HEK293 (cell line): ENCODE measurements around the gene RBBP5.

Experiments
- CTCF ChIA-PET: fragments of 350-600 bp; formaldehyde crosslinking; extraction: SDS; loops from one replicate; lab custom pipeline; 2021; ENCODE audit warnings: antibody characterized with exemption; lab: Yijun Ruan, JAX
- POLR2A ChIA-PET: fragments of 300-600 bp; formaldehyde crosslinking; extraction: SDS; loops from one replicate; lab custom pipeline; 2020; ENCODE audit warnings: antibody characterized with exemption, inconsistent platforms; lab: Yijun Ruan, JAX
- H3K27ac ChIP-seq: fragments of 200-500 bp; sonication (Bioruptor generic); 2 replicates; pipeline ENCODE4 v1.5.1; 2014; ENCODE audit warnings: low read depth, low read length, control low read depth, inconsistent platforms; ENCODE audit errors: extremely low read depth
- H3K36me3 ChIP-seq, 2 experiments: fragments of 200-500 bp in 1 of 2; sonication (Bioruptor generic) in 1 of 2; 1 replicate in 1 of 2; 2 replicates in 1 of 2; pipeline ENCODE4 v1.5.1; 2014 to 2017; ENCODE audit warnings: inconsistent platforms in 2 of 2, low read length in 2 of 2; ENCODE audit not compliant: control insufficient read depth in 2 of 2, insufficient read depth in 1 of 2
- H3K4me1 ChIP-seq: fragments of 200-500 bp; sonication (Bioruptor generic); 2 replicates; pipeline ENCODE4 v1.5.1; 2014; ENCODE audit warnings: mild to moderate bottlenecking, low read length, inconsistent platforms; ENCODE audit not compliant: control insufficient read depth, insufficient read depth
- H3K4me3 ChIP-seq: 2 replicates; pipeline ENCODE4 v1.5.1; 2011; ENCODE audit warnings: low read depth, mild to moderate bottlenecking, control low read depth, low read length, moderate library complexity
- H3K9me3 ChIP-seq: fragments of 200-500 bp; sonication (Bioruptor generic); 2 replicates; pipeline ENCODE4 v1.5.1; 2014; ENCODE audit warnings: low read depth, low read length, inconsistent platforms; ENCODE audit not compliant: control insufficient read depth, insufficient read depth
- HOXD13 ChIP-seq: sonication (generic); formaldehyde crosslinking; IDR thresholded peaks from 2 replicates; pipeline ENCODE4 v1.8.0; 2022; ENCODE audit warnings: missing genetic modification reagents, borderline replicate concordance
- PATZ1 ChIP-seq: fragments of 450-650 bp; formaldehyde crosslinking; IDR thresholded peaks from 2 replicates; pipeline ENCODE4 v1.5.1; 2016; ENCODE audit warnings: missing biosample characterization, missing genetic modification characterization
- WT1 ChIP-seq: fragments of 450-650 bp; formaldehyde crosslinking; IDR thresholded peaks from 2 replicates; pipeline ENCODE4 v1.5.1; 2016; ENCODE audit warnings: missing biosample characterization, missing genetic modification characterization
- ZFP69B ChIP-seq: fragments of 450-650 bp; formaldehyde crosslinking; IDR thresholded peaks from 2 replicates; pipeline ENCODE4 v1.5.1; 2016; ENCODE audit warnings: missing biosample characterization, missing genetic modification characterization
- ZNF121 ChIP-seq: fragments of 450-650 bp; formaldehyde crosslinking; IDR thresholded peaks from 2 replicates; pipeline ENCODE4 v1.5.1; 2016; ENCODE audit warnings: missing biosample characterization, missing genetic modification characterization
- ZNF148 ChIP-seq: fragments of 450-650 bp; formaldehyde crosslinking; IDR thresholded peaks from 2 replicates; pipeline ENCODE4 v1.5.0; 2017; ENCODE audit warnings: missing biosample characterization, missing genetic modification characterization, borderline replicate concordance
- ZNF16 ChIP-seq: fragments of 450-650 bp; formaldehyde crosslinking; IDR thresholded peaks from 2 replicates; pipeline ENCODE4 v1.5.1; 2016; ENCODE audit warnings: low read depth, missing biosample characterization, missing genetic modification characterization
- ZNF174 ChIP-seq: fragments of 450-650 bp; formaldehyde crosslinking; IDR thresholded peaks from 2 replicates; pipeline ENCODE4 v1.5.0; 2017; ENCODE audit warnings: missing biosample characterization, mild to moderate bottlenecking, missing genetic modification characterization
- ZNF24 ChIP-seq: fragments of 450-650 bp; formaldehyde crosslinking; IDR thresholded peaks from 2 replicates; pipeline ENCODE4 v1.5.1; 2016; ENCODE audit warnings: missing biosample characterization, missing genetic modification characterization
- ZNF280C ChIP-seq: fragments of 450-650 bp; formaldehyde crosslinking; IDR thresholded peaks from 2 replicates; pipeline ENCODE4 v1.5.1; 2016; ENCODE audit warnings: missing biosample characterization, missing genetic modification characterization
- ZNF37A ChIP-seq: fragments of 450-650 bp; IDR thresholded peaks from 2 replicates; pipeline ENCODE4 v1.5.1; 2018; ENCODE audit warnings: missing biosample characterization, missing genetic modification characterization
- ZNF521 ChIP-seq: fragments of 450-650 bp; formaldehyde crosslinking; IDR thresholded peaks from 2 replicates; pipeline ENCODE4 v1.5.1; 2017; ENCODE audit warnings: missing biosample characterization, mild to moderate bottlenecking, missing genetic modification characterization
- ZNF571 ChIP-seq: fragments of 450-650 bp; formaldehyde crosslinking; IDR thresholded peaks from 2 replicates; pipeline ENCODE4 v1.5.0; 2017; ENCODE audit warnings: missing biosample characterization, missing genetic modification characterization
- ZNF639 ChIP-seq: fragments of 450-650 bp; formaldehyde crosslinking; IDR thresholded peaks from 2 replicates; pipeline ENCODE4 v1.5.1; 2016; ENCODE audit warnings: missing biosample characterization, missing genetic modification characterization
- ZNF747 ChIP-seq: fragments of 450-650 bp; formaldehyde crosslinking; IDR thresholded peaks from 2 replicates; pipeline ENCODE4 v1.5.1; 2016; ENCODE audit warnings: missing biosample characterization, missing genetic modification characterization
- TF ChIP-seq, protein P1 (sequence below): fragments of 450-650 bp; formaldehyde crosslinking; optimal IDR thresholded peaks from 2 replicates; pipeline ENCODE3; 2016; ENCODE audit warnings: missing biosample characterization, mild to moderate bottlenecking, missing genetic modification characterization
- TF ChIP-seq, protein P2 (sequence below): fragments of 450-650 bp; formaldehyde crosslinking; IDR thresholded peaks from 2 replicates; pipeline ENCODE4; 2016; ENCODE audit warnings: missing biosample characterization, missing genetic modification characterization

The RBBP5 gene

DNA sequence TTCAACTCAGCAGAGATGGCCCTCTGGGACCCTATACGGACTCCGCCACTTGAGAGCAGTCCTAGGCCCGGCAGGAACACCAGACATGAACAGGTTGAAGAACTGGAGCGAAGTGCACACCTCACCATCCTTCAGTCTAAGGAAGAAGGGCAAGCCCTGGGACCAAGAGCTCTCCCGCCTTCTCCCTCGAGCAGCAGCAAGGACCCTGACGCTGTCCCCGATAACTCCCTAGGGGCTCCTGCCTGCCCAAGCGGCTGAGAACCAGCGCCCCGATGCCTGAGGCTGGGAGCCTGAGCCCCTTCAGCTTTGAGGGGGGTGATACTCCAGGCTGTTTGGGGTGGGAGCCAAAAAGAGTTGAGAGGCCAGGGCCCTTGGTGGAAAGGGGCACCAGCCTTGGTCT is 47.7 kb downstream of the RBBP5 start:
- TF ChIP-seq ZNF571 (no peak), ZNF747 (no peak), ZNF121 (no peak), ZNF24 (tag by site-specific recombination) (no peak), ZNF148 (no peak), PATZ1 (tag by site-specific recombination) (no peak), ZNF174 (tag by site-specific recombination) (no peak), ZNF639 (tag by site-specific recombination) (no peak), ZNF37A (tag by site-specific recombination) (no peak), WT1 (no peak), ZNF280C (no peak)
- TF ChIP-seq, protein P1, sequence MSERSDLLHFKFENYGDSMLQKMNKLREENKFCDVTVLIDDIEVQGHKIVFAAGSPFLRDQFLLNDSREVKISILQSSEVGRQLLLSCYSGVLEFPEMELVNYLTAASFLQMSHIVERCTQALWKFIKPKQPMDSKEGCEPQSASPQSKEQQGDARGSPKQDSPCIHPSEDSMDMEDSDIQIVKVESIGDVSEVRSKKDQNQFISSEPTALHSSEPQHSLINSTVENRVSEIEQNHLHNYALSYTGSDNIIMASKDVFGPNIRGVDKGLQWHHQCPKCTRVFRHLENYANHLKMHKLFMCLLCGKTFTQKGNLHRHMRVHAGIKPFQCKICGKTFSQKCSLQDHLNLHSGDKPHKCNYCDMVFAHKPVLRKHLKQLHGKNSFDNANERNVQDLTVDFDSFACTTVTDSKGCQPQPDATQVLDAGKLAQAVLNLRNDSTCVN (tag by site-specific recombination): no peak
- TF ChIP-seq, protein P2, sequence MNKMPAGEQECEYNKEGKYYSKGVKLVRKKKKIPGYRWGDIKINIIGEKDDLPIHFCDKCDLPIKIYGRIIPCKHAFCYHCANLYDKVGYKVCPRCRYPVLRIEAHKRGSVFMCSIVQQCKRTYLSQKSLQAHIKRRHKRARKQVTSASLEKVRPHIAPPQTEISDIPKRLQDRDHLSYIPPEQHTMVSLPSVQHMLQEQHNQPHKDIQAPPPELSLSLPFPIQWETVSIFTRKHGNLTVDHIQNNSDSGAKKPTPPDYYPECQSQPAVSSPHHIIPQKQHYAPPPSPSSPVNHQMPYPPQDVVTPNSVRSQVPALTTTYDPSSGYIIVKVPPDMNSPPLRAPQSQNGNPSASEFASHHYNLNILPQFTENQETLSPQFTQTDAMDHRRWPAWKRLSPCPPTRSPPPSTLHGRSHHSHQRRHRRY (tag by site-specific recombination): no peak
- Histone ChIP-seq H3K4me3 (no peak overlapping the region), H3K9me3 (no peaks in the 10 kb centered on the region), H3K4me1 (no peaks in the 10 kb centered on the region), H3K36me3 (no peaks in the 10 kb centered on the region), H3K27ac (no peak overlapping the region)
- CTCF ChIA-PET: interaction anchor here (0.7 to 7.9 kb wide), 2 partner anchors 12 to 97 kb away, joined by 3 to 60 read pairs; no protein-coding TSS in a partner anchor
- POLR2A ChIA-PET: no interaction called here

- no peaks in the 10 kb centered on the region for H3K36me3 ChIP-seq
- CTCF ChIA-PET: interaction anchor here (7.9 kb wide), 1 partner anchor 11 kb away, joined by 60 read pairs; no protein-coding TSS in a partner anchor
- H3K4me1 ChIP-seq: no peaks in the 10 kb centered on the region
- no peak overlapping the region for H3K27ac ChIP-seq
- POLR2A ChIA-PET: no interaction called here
- no peak overlapping the region for H3K4me3 ChIP-seq
- no peak for TF ChIP-seq HOXD13 (CRISPR knock-in tag)
- no peak for TF ChIP-seq ZNF521 (tag by site-specific recombination)
- TF ChIP-seq ZFP69B (tag by site-specific recombination): no peak
- no peak for TF ChIP-seq ZNF16 (tag by site-specific recombination)
- no peaks in the 10 kb centered on the region for H3K9me3 ChIP-seq
Measured at GRCh38 chr1:205073511-205073910, 48.3 kb downstream of the RBBP5 start.
